ENCODE measurements around the gene SULT1C4.

GRCh38 chr2:108367561-108368175, 10.1 kb upstream of the SULT1C4 start:
- TF ChIP-seq CTCF (IDR thresholded peaks at IDR 0.05) = no peak
- no peak for TF ChIP-seq POLR2A (IDR thresholded peaks at IDR 0.05)
